Measurements from ENCODE around the gene FBLN1.

Gene FBLN1

DNA sequence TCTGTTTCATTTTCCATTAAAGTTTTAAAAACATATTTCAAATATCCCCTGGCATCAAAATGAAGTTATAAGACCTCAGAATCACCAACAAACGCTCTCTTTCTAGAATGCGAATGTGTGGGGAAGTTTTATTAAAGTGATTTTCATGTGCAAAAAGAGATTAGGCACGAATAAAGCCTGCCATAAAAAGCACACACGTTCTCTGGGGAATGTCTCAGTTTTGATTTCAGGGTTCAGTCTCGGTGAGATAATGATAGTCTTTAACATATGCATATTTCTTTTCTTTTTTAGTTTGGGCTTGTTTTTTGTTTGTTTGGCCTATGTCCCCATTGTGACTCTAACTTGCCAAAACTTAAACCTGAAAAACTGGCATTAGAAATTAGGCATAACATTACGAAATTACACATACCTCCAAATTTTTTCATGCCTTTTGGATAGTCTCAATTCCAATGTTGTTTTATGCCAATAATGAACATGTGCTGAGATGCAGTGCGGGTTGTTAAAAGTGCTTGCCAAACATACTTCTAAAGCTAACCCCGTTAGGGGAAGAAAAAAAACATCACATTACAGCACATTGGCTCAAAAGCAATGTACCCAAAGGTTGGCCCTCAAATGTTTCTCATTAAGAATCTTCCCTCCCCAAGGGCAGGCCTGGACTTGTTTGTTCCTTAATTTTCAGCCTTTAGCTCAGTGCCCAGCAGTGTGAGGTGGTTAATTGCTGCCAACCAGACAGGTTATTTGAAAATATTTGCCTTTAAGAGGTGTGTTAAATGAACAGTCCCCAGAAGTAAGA, 33.2 kb upstream of the FBLN1 start:
- Mint-ChIP-seq H3K4me1 (ENCODE audit: low read depth) (no peaks in the 10 kb centered on the region), H3K36me3 (ENCODE audit: low read depth) (no peaks in the 10 kb centered on the region), H3K27ac (no peak overlapping the region), H3K4me3 (no peak overlapping the region), H3K27me3 (ENCODE audit: low read depth) (peaks cover under 1% of the 10 kb centered on the region), H3K9me3 (peaks cover 4% of the 10 kb centered on the region)
- DNase-seq (ENCODE audit: low spot score) = no peak

DNA sequence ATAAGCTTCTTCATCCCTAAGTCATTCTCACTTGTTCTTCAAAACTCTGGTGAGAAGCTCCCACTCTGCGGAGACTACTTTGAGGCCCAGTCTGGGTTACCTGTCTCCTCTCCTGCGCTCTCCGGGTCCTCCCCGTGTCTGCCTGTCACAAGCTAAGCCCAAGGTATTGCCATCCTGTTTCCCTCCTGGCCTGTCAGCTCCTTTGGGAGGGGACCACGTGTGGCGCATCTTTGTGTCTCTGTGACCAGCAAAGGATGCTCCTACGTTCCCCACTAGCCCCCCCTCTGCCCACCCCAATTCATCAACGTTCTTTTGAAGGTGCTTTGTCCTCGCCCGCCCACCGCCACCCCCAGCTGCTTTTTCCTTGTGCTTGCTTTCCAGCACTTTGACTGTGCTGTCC, 31.8 kb upstream of the FBLN1 start:
- Mint-ChIP-seq H3K4me1 (ENCODE audit: low read depth) (no peaks in the 10 kb centered on the region), H3K4me3 (no peak overlapping the region), H3K9me3 (peaks cover 4% of the 10 kb centered on the region), H3K27ac (no peak overlapping the region), H3K36me3 (ENCODE audit: low read depth) (no peaks in the 10 kb centered on the region), H3K27me3 (ENCODE audit: low read depth) (no peaks in the 10 kb centered on the region)
- DNase-seq (ENCODE audit: low spot score) = no peak

DNA sequence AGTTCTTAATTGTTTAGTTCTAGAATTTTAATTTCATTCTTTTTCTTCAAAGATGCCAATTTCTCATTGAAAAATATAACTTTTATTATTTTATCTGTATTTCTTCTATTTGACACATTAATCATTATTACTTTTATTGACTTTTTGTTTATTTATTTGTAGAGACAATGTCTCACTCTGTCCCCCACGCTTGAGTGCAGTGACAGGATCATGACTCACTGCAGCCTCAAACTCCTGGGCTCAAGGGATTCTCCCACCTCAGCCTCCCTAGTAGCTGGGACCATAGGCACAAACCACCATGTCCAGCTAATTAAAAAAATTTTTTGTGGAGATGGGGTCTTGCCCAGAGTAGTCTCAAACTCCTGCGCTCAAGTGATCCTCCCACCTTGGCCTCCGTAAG, 30.3 kb upstream of the FBLN1 start:
- Mint-ChIP-seq H3K27ac (no peak overlapping the region), H3K4me1 (ENCODE audit: low read depth) (no peaks in the 10 kb centered on the region)
- DNase-seq (ENCODE audit: low spot score) = no peak

DNA sequence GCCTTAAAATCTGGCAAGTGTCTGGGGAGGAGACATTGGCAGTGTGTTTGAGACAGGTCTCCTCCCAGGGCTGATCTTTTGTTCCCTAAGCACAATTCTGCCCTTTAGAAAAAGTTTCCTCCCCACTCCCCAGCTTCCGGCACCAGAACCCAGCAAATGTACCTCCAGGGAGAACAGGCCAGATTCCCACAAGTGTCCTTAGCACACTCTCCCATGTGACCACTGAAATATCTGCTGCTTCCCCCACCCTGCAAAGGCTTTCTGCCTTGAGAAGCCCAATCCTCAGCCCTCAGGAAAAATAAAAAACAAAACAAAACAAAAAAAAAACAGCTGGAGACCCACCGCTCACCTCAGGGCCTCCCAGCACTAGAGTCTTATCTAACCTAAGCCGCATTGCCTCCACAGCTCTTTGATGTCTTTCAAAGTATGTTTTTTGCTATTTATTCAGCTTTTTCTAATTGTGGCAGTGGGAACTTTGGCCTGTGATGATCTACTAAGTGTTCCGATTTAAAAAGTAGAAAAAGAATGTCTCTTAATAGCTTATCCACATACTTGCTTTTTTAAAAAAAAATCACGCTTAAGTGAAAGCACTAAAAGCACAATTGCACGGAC, 29.0 kb upstream of the FBLN1 start:
- peaks cover 3% of the 10 kb centered on the region for H3K27me3 Mint-ChIP-seq (ENCODE audit: low read depth)
- no peak overlapping the region for H3K4me3 Mint-ChIP-seq
- H3K4me1 Mint-ChIP-seq (ENCODE audit: low read depth) = no peaks in the 10 kb centered on the region
- no peak for DNase-seq (ENCODE audit: low spot score)
- no peak overlapping the region for H3K27ac Mint-ChIP-seq
- H3K9me3 Mint-ChIP-seq = no peaks in the 10 kb centered on the region
- no peaks in the 10 kb centered on the region for H3K36me3 Mint-ChIP-seq (ENCODE audit: low read depth)

More for the DNA sequence above, 30.3 kb upstream of the FBLN1 start:
- H3K4me3 Mint-ChIP-seq = no peak overlapping the region
- H3K9me3 Mint-ChIP-seq = no peaks in the 10 kb centered on the region
- peaks cover 3% of the 10 kb centered on the region for H3K27me3 Mint-ChIP-seq (ENCODE audit: low read depth)
- no peaks in the 10 kb centered on the region for H3K36me3 Mint-ChIP-seq (ENCODE audit: low read depth)

DNA sequence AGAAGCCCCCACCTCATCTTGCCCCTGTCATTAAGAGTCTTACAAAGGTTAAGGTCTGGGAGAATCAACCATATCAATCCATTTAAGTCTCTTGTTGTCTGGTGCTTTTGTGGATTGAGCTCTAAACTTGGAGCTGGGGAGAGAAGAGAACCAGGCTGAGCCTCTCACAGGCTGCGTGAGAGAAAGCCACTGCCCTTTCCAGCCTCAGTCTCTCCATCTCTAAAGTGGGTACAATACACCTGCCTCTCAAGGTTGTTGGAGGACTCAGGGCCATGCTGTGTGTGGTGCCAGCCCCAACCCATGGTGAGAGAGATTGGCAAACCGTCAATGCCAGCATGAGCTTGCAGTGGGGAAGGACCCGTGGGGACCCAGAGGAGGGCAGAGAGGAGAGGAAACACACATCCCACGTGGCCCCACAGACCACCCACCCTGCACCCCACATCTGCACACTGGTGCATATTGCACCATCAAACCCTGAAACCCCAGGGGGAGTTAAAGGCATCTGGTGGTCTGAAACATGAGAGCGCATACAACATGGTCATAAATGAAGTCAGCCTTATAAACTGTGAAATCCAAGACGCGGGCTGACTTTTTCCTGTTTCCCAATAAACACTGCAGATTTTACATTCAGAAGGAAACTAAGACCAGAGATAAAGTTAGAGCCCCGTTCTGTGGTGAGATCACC, 27.5 kb upstream of the FBLN1 start:
- Mint-ChIP-seq H3K9me3 (no peaks in the 10 kb centered on the region), H3K36me3 (ENCODE audit: low read depth) (no peaks in the 10 kb centered on the region), H3K27ac (no peak overlapping the region), H3K27me3 (ENCODE audit: low read depth) (peaks cover 3% of the 10 kb centered on the region), H3K4me1 (ENCODE audit: low read depth) (no peaks in the 10 kb centered on the region), H3K4me3 (no peak overlapping the region)
- DNase-seq (ENCODE audit: low spot score) = no peak

DNA sequence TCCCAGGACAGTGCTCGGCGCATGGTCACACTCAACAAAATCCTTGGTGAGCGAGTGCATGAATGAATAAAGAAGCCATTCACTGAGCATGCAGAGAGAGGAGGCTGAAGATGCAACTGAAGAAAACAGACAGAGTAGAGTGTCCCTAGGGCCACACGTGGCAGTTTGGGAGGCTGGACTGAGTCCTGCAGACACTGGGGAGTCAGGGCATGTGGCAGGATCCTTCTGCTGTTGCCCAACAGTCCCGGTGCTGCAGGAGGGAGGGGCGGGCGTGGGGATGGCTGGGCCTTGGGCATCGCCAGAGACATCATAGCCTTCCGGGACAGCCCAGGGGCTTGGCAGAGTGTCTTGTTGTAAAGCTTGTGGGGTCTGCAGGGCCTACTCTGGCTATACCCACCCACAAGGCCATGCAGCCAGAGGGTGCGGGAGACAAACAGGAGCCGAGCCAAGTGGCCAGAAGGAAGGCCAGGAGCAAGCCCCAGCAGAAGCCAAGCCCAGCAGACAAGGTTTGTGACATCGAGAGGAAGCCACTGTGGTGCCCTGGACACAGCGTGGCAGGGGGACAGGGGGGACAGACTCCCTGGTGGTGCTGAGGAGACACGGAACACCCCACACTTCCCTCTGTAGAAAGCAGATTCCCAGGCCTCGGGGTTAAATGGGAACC, 26.7 kb upstream of the FBLN1 start:
- no peak overlapping the region for H3K27ac Mint-ChIP-seq
- no peaks in the 10 kb centered on the region for H3K36me3 Mint-ChIP-seq (ENCODE audit: low read depth)
- H3K4me3 Mint-ChIP-seq = no peak overlapping the region
- H3K27me3 Mint-ChIP-seq (ENCODE audit: low read depth) = peaks cover 6% of the 10 kb centered on the region
- DNase-seq (ENCODE audit: low spot score) = no peak
- H3K4me1 Mint-ChIP-seq (ENCODE audit: low read depth) = no peaks in the 10 kb centered on the region
- peaks cover 3% of the 10 kb centered on the region for H3K9me3 Mint-ChIP-seq

DNA sequence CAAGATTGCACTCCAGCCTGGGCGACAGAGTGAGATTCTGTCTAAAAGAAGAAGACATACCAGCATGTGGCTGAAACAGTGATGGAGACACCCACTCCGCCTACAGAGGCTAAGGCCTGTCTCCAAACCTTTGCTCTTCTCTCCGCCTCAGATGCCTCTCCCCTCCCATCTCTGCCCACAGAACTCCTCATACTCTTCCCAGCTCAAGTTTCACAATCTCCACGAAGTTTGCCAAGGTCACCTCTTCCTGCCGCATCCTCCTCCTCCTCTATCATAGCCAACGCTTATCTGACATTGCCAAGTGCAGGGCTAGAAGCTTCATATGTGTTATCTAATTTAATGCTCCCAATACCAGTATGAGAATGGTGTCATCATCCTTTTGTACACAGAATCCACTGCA, 25.9 kb upstream of the FBLN1 start:
- no peaks in the 10 kb centered on the region for H3K36me3 Mint-ChIP-seq (ENCODE audit: low read depth)
- no peak overlapping the region for H3K27ac Mint-ChIP-seq
- DNase-seq (ENCODE audit: low spot score) = no peak
- H3K4me3 Mint-ChIP-seq = no peak overlapping the region
- peaks cover 6% of the 10 kb centered on the region for H3K27me3 Mint-ChIP-seq (ENCODE audit: low read depth)
- H3K4me1 Mint-ChIP-seq (ENCODE audit: low read depth) = no peaks in the 10 kb centered on the region
- H3K9me3 Mint-ChIP-seq = peaks cover 3% of the 10 kb centered on the region

DNA sequence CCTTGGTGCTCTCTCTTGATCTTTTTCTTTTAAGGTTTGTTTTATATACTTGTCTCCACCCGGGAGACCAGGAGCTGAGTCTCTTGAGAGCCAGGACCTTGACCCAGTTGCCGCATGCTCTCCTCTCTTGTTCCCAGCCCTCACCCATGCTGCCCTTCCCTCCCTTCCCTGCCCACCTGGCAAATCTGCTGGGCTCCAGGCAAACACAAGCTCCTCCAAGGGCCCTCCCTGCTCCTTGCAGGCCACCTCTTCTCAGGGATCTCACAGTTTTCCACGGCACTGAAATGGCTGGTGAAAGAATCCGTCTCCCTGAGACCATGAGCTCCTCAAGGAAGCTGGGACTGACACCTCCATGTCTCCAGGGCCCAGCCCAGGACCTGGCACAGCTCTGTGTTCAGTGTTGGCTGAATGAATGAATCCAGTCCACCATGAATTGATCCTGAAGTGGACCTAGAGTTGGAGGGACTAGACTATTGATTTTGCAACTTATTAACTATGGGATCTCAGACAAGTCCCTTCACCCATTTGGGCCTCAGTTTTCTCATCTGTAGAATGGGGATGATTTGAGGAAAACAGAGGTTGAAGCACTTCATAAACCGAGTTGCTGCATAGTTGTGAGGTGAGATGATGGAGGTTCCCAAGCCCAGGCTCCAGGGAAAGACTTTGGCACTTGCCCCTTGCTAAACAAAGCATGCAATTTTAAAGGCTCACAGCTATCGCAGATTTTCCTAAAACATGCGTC, 25.1 kb upstream of the FBLN1 start:
- H3K27ac Mint-ChIP-seq = no peak overlapping the region

DNA sequence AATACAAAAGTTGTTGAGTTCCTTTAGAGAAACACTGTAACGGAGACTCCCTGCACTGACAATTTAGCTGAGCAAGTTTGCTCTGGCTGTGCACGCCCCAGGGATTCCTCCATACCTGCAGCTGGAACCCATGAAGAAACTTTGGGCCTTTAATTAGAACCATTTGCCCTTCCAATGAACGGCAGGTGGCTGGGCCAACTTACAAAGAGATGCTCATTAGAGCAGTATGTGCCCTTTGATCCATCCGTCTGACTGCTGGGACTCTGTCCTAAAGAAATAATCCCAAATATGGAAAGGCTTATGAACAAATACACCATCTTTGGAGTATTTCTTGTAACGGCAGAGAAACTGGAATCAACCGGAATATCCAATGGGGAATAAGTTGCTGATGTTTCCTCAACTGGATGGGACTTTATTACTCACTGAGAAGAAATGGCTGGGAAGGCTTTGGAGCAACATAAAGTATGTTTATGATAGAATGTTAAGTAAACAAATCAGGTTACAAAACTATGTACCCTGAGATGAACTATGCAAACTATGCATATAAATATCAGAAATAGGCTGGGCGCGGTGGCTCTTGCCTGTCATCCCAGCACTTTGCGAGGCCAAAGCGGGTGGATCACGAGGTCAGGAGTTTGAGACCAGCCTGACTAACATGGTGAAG, 24.4 kb upstream of the FBLN1 start:
- H3K4me3 Mint-ChIP-seq = no peak overlapping the region
- peaks cover 6% of the 10 kb centered on the region for H3K27me3 Mint-ChIP-seq (ENCODE audit: low read depth)
- H3K36me3 Mint-ChIP-seq (ENCODE audit: low read depth) = no peaks in the 10 kb centered on the region
- DNase-seq (ENCODE audit: low spot score) = no peak
- H3K9me3 Mint-ChIP-seq = peaks cover 3% of the 10 kb centered on the region
- no peaks in the 10 kb centered on the region for H3K4me1 Mint-ChIP-seq (ENCODE audit: low read depth)
- H3K27ac Mint-ChIP-seq = no peak overlapping the region

More for the DNA sequence above, 25.1 kb upstream of the FBLN1 start:
- no peak for DNase-seq (ENCODE audit: low spot score)
- peaks cover 6% of the 10 kb centered on the region for H3K27me3 Mint-ChIP-seq (ENCODE audit: low read depth)
- H3K4me1 Mint-ChIP-seq (ENCODE audit: low read depth) = no peaks in the 10 kb centered on the region
- no peak overlapping the region for H3K4me3 Mint-ChIP-seq
- H3K9me3 Mint-ChIP-seq = peaks cover 3% of the 10 kb centered on the region
- no peaks in the 10 kb centered on the region for H3K36me3 Mint-ChIP-seq (ENCODE audit: low read depth)

DNA sequence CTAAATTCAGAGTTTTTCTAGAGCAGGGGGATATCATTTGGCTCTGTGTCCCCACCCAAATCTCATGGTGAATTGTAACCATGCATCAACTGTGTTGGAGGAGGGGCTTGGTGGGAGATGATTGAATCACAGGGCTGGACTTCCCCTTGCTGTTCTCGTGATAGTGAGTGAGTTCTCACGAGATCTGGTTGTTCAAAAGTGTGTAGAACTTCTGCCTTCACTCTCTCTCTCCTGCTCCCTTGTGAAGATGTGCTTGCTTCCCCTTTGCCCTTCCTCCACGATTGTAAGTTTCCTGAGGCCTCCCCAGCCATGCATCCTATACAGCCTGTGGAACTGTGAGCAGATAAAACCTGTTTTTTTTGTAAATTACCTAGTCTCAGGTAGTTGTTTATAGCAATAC, 22.0 kb upstream of the FBLN1 start:
- H3K4me1 Mint-ChIP-seq (ENCODE audit: low read depth) = no peaks in the 10 kb centered on the region
- H3K4me3 Mint-ChIP-seq = no peak overlapping the region
- no peak for DNase-seq (ENCODE audit: low spot score)
- H3K9me3 Mint-ChIP-seq = peaks cover 3% of the 10 kb centered on the region
- H3K27me3 Mint-ChIP-seq (ENCODE audit: low read depth) = peaks cover 6% of the 10 kb centered on the region
- no peak overlapping the region for H3K27ac Mint-ChIP-seq
- H3K36me3 Mint-ChIP-seq (ENCODE audit: low read depth) = no peaks in the 10 kb centered on the region

DNA sequence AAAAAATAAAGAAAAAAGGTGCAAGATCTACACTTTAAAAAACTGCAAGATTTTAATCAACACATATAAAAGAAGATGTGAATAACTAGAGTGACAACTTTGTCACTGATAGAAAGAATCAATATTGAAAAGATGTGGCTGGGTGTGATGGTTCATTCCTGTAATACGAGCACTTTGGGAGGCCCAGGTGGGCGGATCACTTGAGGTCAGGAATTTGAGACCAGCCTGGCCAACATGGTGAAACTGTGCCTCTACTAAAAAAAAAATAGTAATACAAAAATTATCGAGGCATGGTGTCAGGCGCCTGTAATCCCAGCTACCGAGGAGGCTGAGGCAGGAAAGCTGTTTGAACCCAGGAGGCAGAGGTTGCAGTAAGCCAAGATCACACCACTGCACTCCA, 21.0 kb upstream of the FBLN1 start:
- no peak for DNase-seq (ENCODE audit: low spot score)
- no peak overlapping the region for H3K4me3 Mint-ChIP-seq
- no peaks in the 10 kb centered on the region for H3K36me3 Mint-ChIP-seq (ENCODE audit: low read depth)
- peaks cover 6% of the 10 kb centered on the region for H3K27me3 Mint-ChIP-seq (ENCODE audit: low read depth)
- no peaks in the 10 kb centered on the region for H3K4me1 Mint-ChIP-seq (ENCODE audit: low read depth)
- H3K9me3 Mint-ChIP-seq = peaks cover 3% of the 10 kb centered on the region
- no peak overlapping the region for H3K27ac Mint-ChIP-seq

DNA sequence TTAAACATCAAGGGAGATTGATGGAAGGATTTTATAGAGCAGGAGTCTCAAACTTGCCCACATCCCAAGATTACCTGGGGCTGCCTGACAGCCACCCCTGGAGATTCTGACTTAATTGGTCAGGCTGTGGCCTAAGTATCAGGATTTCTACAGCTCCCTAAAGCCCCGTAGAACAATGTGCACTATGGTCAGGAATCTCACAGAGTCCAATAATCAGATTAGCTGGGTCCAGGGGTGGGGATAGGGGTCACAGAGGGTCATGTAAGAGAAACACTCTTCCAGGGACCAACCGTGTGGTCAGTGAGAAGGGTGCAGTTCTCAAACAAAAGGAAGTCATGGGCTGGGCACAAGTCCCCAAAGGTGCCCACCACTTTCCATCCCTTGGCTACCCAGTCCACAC, 20.5 kb upstream of the FBLN1 start:
- Mint-ChIP-seq H3K4me3 (no peak overlapping the region), H3K27me3 (ENCODE audit: low read depth) (peaks cover 3% of the 10 kb centered on the region), H3K36me3 (ENCODE audit: low read depth) (no peaks in the 10 kb centered on the region), H3K9me3 (peaks cover 3% of the 10 kb centered on the region), H3K27ac (no peak overlapping the region), H3K4me1 (ENCODE audit: low read depth) (no peaks in the 10 kb centered on the region)
- DNase-seq (ENCODE audit: low spot score) = no peak

DNA sequence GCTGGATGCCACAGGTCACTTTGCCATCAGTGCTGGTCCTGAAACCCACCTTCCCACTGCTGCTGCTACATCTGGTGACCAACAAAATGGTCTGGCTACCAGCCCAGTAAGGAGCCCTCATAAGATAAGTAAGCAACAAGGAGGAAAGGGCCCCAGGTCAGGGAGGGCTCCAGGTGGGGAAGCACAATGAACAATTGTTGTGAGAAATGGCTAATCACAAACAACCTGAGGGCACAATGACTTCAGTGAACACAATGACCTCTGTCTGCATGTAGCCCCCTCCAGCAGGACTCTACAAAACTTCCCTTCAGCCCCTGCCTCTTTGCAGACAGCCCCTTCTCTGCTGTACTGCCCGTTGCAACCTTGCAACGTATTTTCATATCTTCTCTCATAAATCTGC, 19.4 kb upstream of the FBLN1 start:
- DNase-seq (ENCODE audit: low spot score) = no peak
- no peak overlapping the region for H3K4me3 Mint-ChIP-seq
- no peaks in the 10 kb centered on the region for H3K4me1 Mint-ChIP-seq (ENCODE audit: low read depth)
- no peak overlapping the region for H3K27ac Mint-ChIP-seq
- no peaks in the 10 kb centered on the region for H3K36me3 Mint-ChIP-seq (ENCODE audit: low read depth)
- H3K9me3 Mint-ChIP-seq = peaks cover 3% of the 10 kb centered on the region
- H3K27me3 Mint-ChIP-seq (ENCODE audit: low read depth) = peaks cover 5% of the 10 kb centered on the region
